Caco-2 (cell line): ENCODE measurements around the gene ZNF550. TPM values are rescaled to one million over a fixed set of nuclear protein-coding genes. Genes with fewer than 3 reads are reported as not detected.

ENCODE experiments used
- BruUV-seq: library from RNA; stranded (reverse); fragments of 400-500 nt; replicated peaks from 2 replicates; lab custom pipeline; 2021; lab: Mats Ljungman, UMichigan
- CTCF ChIA-PET: fragments of 300-600 bp; sonication (Branson Sonifier 250); formaldehyde crosslinking; loops from one replicate; lab custom pipeline; 2022; ENCODE audit warnings: antibody characterized with exemption; lab: Charles Lee
- POLR2A ChIA-PET: fragments of 300-600 bp; sonication (Branson Sonifier 250); formaldehyde crosslinking; loops from one replicate; lab custom pipeline; 2022; ENCODE audit warnings: antibody characterized with exemption; lab: Charles Lee
- DNase-seq, 2 experiments: peaks; one replicate each; pipeline versions ENCODE4 v3.0.0 to v3.0.0-alpha.2; 2020 to 2022
- H3K27me3 ChIP-seq: replicated peaks from 2 replicates; pipeline ENCODE4 v1.6.0; 2011; ENCODE audit warnings: low read length; ENCODE audit not compliant: control insufficient read depth, insufficient read depth
- H3K36me3 ChIP-seq: 2 replicates; pipeline ENCODE4 v1.5.1; 2011; ENCODE audit warnings: low read length; ENCODE audit not compliant: control insufficient read depth, insufficient read depth
- H3K4me1 ChIP-seq: fragments of 250-450 bp; sonication (Bioruptor Pico); 2 replicates; pipeline ENCODE4 v1.5.1; 2020; ENCODE audit warnings: mild to moderate bottlenecking
- H3K4me3 ChIP-seq: 2 replicates; pipeline ENCODE4 v1.5.1; 2011; ENCODE audit warnings: low read depth, mild to moderate bottlenecking, control low read depth, low read length
- H3K9me3 ChIP-seq: fragments of 250-450 bp; sonication (Bioruptor Pico); 2 replicates; pipeline ENCODE4 v1.5.1; 2020; ENCODE audit warnings: mild to moderate bottlenecking, moderate library complexity
- H3K27ac Mint-ChIP-seq: one replicate; pipeline ENCODE4 v1.8.0; 2022; ENCODE audit warnings: mixed read lengths; ENCODE audit not compliant: unreplicated experiment
- H3K27me3 Mint-ChIP-seq: one replicate; pipeline ENCODE4 v1.8.0; 2022; ENCODE audit warnings: mixed read lengths; ENCODE audit not compliant: insufficient read depth, unreplicated experiment
- H3K36me3 Mint-ChIP-seq: one replicate; pipeline ENCODE4 v1.8.0; 2022; ENCODE audit warnings: mild to moderate bottlenecking, mixed read lengths; ENCODE audit not compliant: insufficient read depth, unreplicated experiment
- H3K4me1 Mint-ChIP-seq: one replicate; pipeline ENCODE4 v1.8.0; 2022; ENCODE audit warnings: low read depth, mixed read lengths; ENCODE audit not compliant: unreplicated experiment
- H3K4me3 Mint-ChIP-seq: one replicate; pipeline ENCODE4 v1.8.0; 2022; ENCODE audit warnings: mild to moderate bottlenecking, moderate library complexity, mixed read lengths; ENCODE audit not compliant: unreplicated experiment
- H3K9me3 Mint-ChIP-seq: one replicate; pipeline ENCODE4 v1.8.0; 2022; ENCODE audit warnings: mixed read lengths; ENCODE audit not compliant: unreplicated experiment
- intact Hi-C: fragments of 100-400 bp; cut with micrococcal nuclease; formaldehyde crosslinking; loops from one replicate; pipeline ENCODE4 v1.10.0; 2022; ENCODE audit not compliant: unreplicated experiment
- total RNA-seq: library from RNA; stranded (reverse); gene quantifications from 2 replicates; pipeline ENCODE4 v1.2.3, GENCODE V29; 2022
- TF ChIP-seq, protein P1 (sequence below), 2 experiments: fragments of 200-600 bp in 1 of 2; IDR thresholded peaks; 1 replicate in 1 of 2; 2 replicates in 1 of 2; pipeline versions ENCODE4 v1.5.1 to v1.8.0; 2011 to 2022; ENCODE audit warnings: antibody characterized with exemption in 1 of 2, control low read depth in 1 of 2, inconsistent platforms in 1 of 2, low read depth in 1 of 2, low read length in 1 of 2, mild to moderate bottlenecking in 1 of 2, moderate library complexity in 1 of 2; ENCODE audit not compliant: insufficient read depth in 1 of 2, severe bottlenecking in 1 of 2, unreplicated experiment in 1 of 2

ZNF550 gene
- total RNA-seq, 1 experiment from 2014 or later: 11.5 TPM

DNA sequence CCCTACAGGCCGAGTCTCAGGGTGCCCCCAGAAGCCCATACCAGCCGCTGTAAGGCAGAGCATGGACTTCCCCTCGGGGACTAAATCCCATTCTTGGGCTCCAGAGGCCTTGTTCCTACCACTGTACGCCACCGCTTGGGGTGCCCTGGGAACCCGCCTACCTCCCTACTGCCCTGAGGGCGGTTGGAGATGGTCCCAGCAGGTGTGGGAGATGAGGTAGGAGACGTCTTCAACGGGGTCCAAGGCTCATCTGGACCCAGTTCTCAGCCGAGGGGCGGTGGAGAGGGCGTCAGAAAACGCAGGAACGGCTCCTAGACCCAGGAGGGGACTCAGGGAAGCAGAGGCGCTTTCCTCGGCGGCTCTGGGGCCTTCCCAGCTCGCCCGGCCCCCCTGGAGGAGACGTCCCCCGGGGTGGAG lies 23.4 kb upstream of the ZNF550 start:
- TF ChIP-seq, protein P1, sequence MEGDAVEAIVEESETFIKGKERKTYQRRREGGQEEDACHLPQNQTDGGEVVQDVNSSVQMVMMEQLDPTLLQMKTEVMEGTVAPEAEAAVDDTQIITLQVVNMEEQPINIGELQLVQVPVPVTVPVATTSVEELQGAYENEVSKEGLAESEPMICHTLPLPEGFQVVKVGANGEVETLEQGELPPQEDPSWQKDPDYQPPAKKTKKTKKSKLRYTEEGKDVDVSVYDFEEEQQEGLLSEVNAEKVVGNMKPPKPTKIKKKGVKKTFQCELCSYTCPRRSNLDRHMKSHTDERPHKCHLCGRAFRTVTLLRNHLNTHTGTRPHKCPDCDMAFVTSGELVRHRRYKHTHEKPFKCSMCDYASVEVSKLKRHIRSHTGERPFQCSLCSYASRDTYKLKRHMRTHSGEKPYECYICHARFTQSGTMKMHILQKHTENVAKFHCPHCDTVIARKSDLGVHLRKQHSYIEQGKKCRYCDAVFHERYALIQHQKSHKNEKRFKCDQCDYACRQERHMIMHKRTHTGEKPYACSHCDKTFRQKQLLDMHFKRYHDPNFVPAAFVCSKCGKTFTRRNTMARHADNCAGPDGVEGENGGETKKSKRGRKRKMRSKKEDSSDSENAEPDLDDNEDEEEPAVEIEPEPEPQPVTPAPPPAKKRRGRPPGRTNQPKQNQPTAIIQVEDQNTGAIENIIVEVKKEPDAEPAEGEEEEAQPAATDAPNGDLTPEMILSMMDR (IDR thresholded peaks at IDR 0.05; ENCODE audit: insufficient read depth in 1 of 2, low read depth in 1 of 2, low read length in 1 of 2, severe bottlenecking in 1 of 2, unreplicated experiment in 1 of 2): no peak
- no TSS peak for BruUV-seq
- ChIA-PET POLR2A (no interaction called here), CTCF (no interaction called here)
- no peaks in the 10 kb centered on the region for H3K27me3 ChIP-seq
- no peaks in the 10 kb centered on the region for H3K27me3 Mint-ChIP-seq
- H3K9me3 Mint-ChIP-seq: peaks cover 35% of the 10 kb centered on the region
- H3K4me1 ChIP-seq: no peaks in the 10 kb centered on the region
- no peaks in the 10 kb centered on the region for H3K36me3 Mint-ChIP-seq
- H3K9me3 ChIP-seq: no peaks in the 10 kb centered on the region
- H3K36me3 ChIP-seq: no peaks in the 10 kb centered on the region
- no peak for DNase-seq
- H3K4me3 Mint-ChIP-seq: no peak overlapping the region
- H3K4me3 ChIP-seq: no peak overlapping the region
- no peaks in the 10 kb centered on the region for H3K4me1 Mint-ChIP-seq
- intact Hi-C loops: no loop called here
- H3K27ac Mint-ChIP-seq: no peak overlapping the region

DNA sequence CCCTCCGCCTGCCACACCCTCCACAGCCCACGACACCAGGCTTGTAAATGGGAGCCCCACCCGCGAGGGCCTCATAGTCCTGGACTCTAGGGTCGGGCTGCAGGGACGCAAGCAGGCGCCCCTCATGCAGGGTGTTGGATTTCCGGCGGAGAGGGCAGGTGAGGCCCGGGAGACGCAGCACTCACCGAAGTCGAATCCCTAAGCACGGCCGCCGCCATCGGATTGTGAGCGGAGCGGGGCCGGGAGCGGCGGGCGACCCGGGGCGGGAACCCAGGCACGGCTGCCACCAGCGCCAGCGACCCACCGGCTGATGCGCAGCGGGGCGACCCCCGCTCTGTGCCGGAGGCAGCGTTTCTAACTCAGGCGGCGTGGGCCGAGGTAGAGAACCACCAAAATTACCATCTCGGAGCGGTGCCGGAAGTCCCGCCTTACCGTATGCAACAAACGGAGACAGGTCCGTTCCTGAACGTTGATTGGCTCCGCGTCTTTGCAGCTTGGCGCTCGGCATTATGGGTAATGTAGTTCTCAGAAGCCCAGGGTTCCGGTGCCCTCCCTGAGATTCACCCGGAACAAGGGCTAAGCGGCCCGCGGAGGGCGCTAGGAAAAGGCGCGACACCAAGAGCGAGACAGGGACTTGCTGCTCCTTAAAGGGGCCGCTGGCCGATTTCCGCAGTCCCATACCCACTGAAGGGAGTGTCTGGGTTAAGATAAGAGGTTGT lies 19.0 kb upstream of the ZNF550 start, which contains the start of gene ZNF416:
Gene ZNF416, minus strand, starts transcription at position 425 of the 719 bp plus-strand sequence. Its CDS starts 207 bp downstream, at position 218.
- Histone ChIP-seq H3K9me3 (0 out of 2 replicates have a peak, but pooled peaks cover 3% of the 10 kb centered on the region), H3K36me3 (peaks cover 8% of the 10 kb centered on the region; the same call in 1 of the 2 replicates), H3K4me3 (peak within 1 kb of the TSS; percentile 83), H3K27me3 (no peaks in the 10 kb centered on the region), H3K4me1 (no peaks in the 10 kb centered on the region)
- CTCF ChIA-PET: no interaction called here
- POLR2A ChIA-PET: no interaction called here
- Mint-ChIP-seq H3K4me3 (peak within 1 kb of the TSS; percentile 77), H3K9me3 (peaks cover 45% of the 10 kb centered on the region), H3K27me3 (no peaks in the 10 kb centered on the region), H3K4me1 (no peaks in the 10 kb centered on the region), H3K27ac (peak within 1 kb of the TSS; percentile 37), H3K36me3 (peaks cover 34% of the 10 kb centered on the region)
- BruUV-seq: TSS peak; percentile 58
- TF ChIP-seq, protein P1 (IDR thresholded peaks at IDR 0.05; ENCODE audit: insufficient read depth in 1 of 2, low read depth in 1 of 2, low read length in 1 of 2, severe bottlenecking in 1 of 2, unreplicated experiment in 1 of 2): peak in 1 of 2 experiments; percentile 43
- DNase-seq: peak; percentile 97 to 98
- intact Hi-C loops: loop anchor here (1.0 to 5.0 kb wide), 8 partner anchors 19 to 338 kb away; partner anchors contain the start of genes ZNF211, ZNF417, ZNF530 and ZNF550

- TF ChIP-seq, protein P1 (IDR thresholded peaks at IDR 0.05; ENCODE audit: insufficient read depth in 1 of 2, low read depth in 1 of 2, low read length in 1 of 2, severe bottlenecking in 1 of 2, unreplicated experiment in 1 of 2): no peak
- Histone ChIP-seq H3K27me3 (no peaks in the 10 kb centered on the region), H3K36me3 (peaks cover 20% of the 10 kb centered on the region), H3K4me1 (no peaks in the 10 kb centered on the region), H3K9me3 (peaks cover 20% of the 10 kb centered on the region), H3K4me3 (no peak overlapping the region)
- Mint-ChIP-seq H3K9me3 (peaks cover 37% of the 10 kb centered on the region), H3K36me3 (peaks cover 45% of the 10 kb centered on the region), H3K4me1 (no peaks in the 10 kb centered on the region), H3K27ac (no peak overlapping the region), H3K4me3 (no peak overlapping the region), H3K27me3 (no peaks in the 10 kb centered on the region)
- intact Hi-C loops: loop anchor here (5.0 kb wide), 1 partner anchor 236 kb away; the partner anchor contains the start of gene ZNF552
- BruUV-seq: no TSS peak
- CTCF ChIA-PET: no interaction called here
- DNase-seq: no peak
- POLR2A ChIA-PET: interaction anchor here (0.6 kb wide), 1 partner anchor 95 kb away, joined by 4 read pairs; no protein-coding TSS in a partner anchor
Observed at GRCh38 chr19:57576661-57577060, 17.0 kb upstream of the ZNF550 start.
